ACC112 (cell line): ENCODE results near the gene ARID1B.
A peak's percentile ranks its signal among the peaks of the same experiment; 100 is the strongest.

Experiments used
- H2AFZ ChIP-seq: fragments of 200-600 bp; sonication (generic); one replicate; pipeline ENCODE4 v1.6.0; 2017; ENCODE audit warnings: antibody characterized with exemption, low read length; ENCODE audit not compliant: unreplicated experiment
- H3K27ac ChIP-seq: fragments of 200-600 bp; sonication (generic); 2 replicates; pipeline ENCODE4 v1.5.1; 2014; ENCODE audit warnings: low read depth, mild to moderate bottlenecking, antibody characterized with exemption, low read length, moderate library complexity
- H3K27me3 ChIP-seq: fragments of 200-600 bp; sonication (generic); 2 replicates; pipeline ENCODE4 v1.6.1; 2014; ENCODE audit warnings: mild to moderate bottlenecking, antibody characterized with exemption, low read length, moderate library complexity, mixed read lengths; ENCODE audit not compliant: insufficient read depth
- H3K36me3 ChIP-seq: fragments of 200-600 bp; sonication (generic); 2 replicates; pipeline ENCODE4 v1.6.1; 2016; ENCODE audit warnings: mild to moderate bottlenecking, antibody characterized with exemption, low read length, moderate library complexity, mixed read lengths; ENCODE audit not compliant: insufficient read depth
- H3K4me1 ChIP-seq: fragments of 200-600 bp; sonication (generic); one replicate; pipeline ENCODE4 v1.6.1; 2016; ENCODE audit warnings: low read length, mixed read lengths; ENCODE audit not compliant: insufficient read depth, unreplicated experiment, control insufficient read depth
- H3K4me3 ChIP-seq: fragments of 200-600 bp; sonication (generic); 2 replicates; pipeline ENCODE4 v1.5.1; 2014; ENCODE audit warnings: mild to moderate bottlenecking, low read depth, low read length
- H3K79me2 ChIP-seq: fragments of 200-600 bp; sonication (generic); one replicate; pipeline ENCODE4 v1.6.0; 2016; ENCODE audit warnings: low read length; ENCODE audit not compliant: control insufficient read depth, unreplicated experiment, insufficient read depth

Gene ARID1B

GRCh38 chr6:157074969-157075368, 297.8 kb downstream of the ARID1B start:
- Histone ChIP-seq H3K27me3 (no peaks in the 10 kb centered on the region), H3K4me3 (no peak overlapping the region), H3K79me2 (peaks cover 23% of the 10 kb centered on the region)

GRCh38 chr6:157075549-157076450, 298.6 kb downstream of the ARID1B start:
- Histone ChIP-seq H3K4me1 (peaks cover 17% of the 10 kb centered on the region), H3K27ac (peak overlapping the region; percentile 37; the same call in 1 of the 2 replicates), H3K27me3 (no peaks in the 10 kb centered on the region), H3K36me3 (no peaks in the 10 kb centered on the region), H3K79me2 (peaks cover 18% of the 10 kb centered on the region), H3K4me3 (peak overlapping the region; percentile 48), H2AFZ (peak overlapping the region; percentile 29)

More at GRCh38 chr6:157074969-157075368, 297.8 kb downstream of the ARID1B start:
- peaks cover 17% of the 10 kb centered on the region for H3K4me1 ChIP-seq
- no peak overlapping the region for H3K27ac ChIP-seq
- H2AFZ ChIP-seq, result peak overlapping the region; percentile 29
- no peaks in the 10 kb centered on the region for H3K36me3 ChIP-seq

- Histone ChIP-seq H3K4me1 (peaks cover 17% of the 10 kb centered on the region), H3K27ac (no peak overlapping the region), H3K79me2 (peaks cover 18% of the 10 kb centered on the region), H3K27me3 (no peaks in the 10 kb centered on the region), H2AFZ (no peak overlapping the region), H3K4me3 (no peak overlapping the region), H3K36me3 (no peaks in the 10 kb centered on the region)
These were observed 299.3 kb downstream of the ARID1B start for GRCh38 chr6:157076451-157076822.

DNA sequence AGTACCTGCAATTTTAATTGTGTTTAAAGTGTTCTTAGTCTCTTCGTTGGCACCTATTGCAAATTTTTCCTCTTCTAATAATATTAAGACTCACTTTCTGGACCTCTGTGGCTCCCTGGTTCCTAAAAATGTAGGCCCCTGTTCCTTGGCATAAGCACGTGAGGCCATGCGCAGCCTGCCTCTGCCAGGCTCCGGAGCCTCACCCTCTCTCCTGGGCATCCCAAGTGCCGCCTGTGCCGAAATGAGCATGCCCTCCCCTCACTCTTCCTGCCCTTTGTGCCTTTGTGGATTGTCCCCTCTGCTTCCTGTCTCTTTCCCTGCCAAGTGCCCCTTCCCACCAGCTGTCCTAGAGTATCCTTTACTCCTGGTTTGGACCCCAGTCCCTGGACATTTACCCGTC, 300.1 kb downstream of the ARID1B start:
- H3K27me3 ChIP-seq, result no peaks in the 10 kb centered on the region
- peaks cover 17% of the 10 kb centered on the region for H3K4me1 ChIP-seq
- H2AFZ ChIP-seq, result no peak overlapping the region
- H3K4me3 ChIP-seq, result no peak overlapping the region
- no peak overlapping the region for H3K27ac ChIP-seq
- H3K36me3 ChIP-seq, result no peaks in the 10 kb centered on the region
- peaks cover 21% of the 10 kb centered on the region for H3K79me2 ChIP-seq

DNA sequence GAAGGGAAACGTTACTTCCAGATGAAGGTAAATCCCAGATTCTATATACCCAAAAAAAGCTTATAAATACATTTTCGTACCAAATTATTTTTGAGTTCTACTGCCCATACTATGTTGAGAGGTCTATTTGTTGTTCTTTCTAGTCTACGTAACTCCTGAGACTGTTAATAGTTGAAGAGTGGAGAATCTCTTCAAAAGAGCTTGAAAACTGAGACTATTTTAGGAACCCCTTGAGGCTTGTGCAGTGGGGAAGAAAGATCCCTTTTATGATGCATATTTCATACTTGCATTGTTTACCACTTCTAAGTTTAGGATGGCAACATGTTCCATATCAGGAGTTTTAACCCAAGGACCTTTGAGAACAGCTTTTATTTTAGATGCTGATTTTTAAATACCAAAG, 301.1 kb downstream of the ARID1B start:
- Histone ChIP-seq H2AFZ (no peak overlapping the region), H3K27me3 (no peaks in the 10 kb centered on the region), H3K27ac (no peak overlapping the region), H3K36me3 (no peaks in the 10 kb centered on the region), H3K4me3 (no peak overlapping the region), H3K79me2 (peaks cover 21% of the 10 kb centered on the region), H3K4me1 (peaks cover 17% of the 10 kb centered on the region)

GRCh38 chr6:157079277-157079676, 302.1 kb downstream of the ARID1B start:
- peaks cover 21% of the 10 kb centered on the region for H3K79me2 ChIP-seq
- no peak overlapping the region for H3K4me3 ChIP-seq
- H3K27ac ChIP-seq, result no peak overlapping the region
- H3K27me3 ChIP-seq, result no peaks in the 10 kb centered on the region
- peaks cover 17% of the 10 kb centered on the region for H3K4me1 ChIP-seq
- H2AFZ ChIP-seq, result no peak overlapping the region
- no peaks in the 10 kb centered on the region for H3K36me3 ChIP-seq

- no peak overlapping the region for H3K27ac ChIP-seq
- peaks cover 14% of the 10 kb centered on the region for H3K4me1 ChIP-seq
- H3K4me3 ChIP-seq, result no peak overlapping the region
- H3K36me3 ChIP-seq, result no peaks in the 10 kb centered on the region
- no peaks in the 10 kb centered on the region for H3K27me3 ChIP-seq
- H3K79me2 ChIP-seq, result peaks cover 21% of the 10 kb centered on the region
- no peak overlapping the region for H2AFZ ChIP-seq
These were observed 302.6 kb downstream of the ARID1B start for GRCh38 chr6:157079771-157080170.

DNA sequence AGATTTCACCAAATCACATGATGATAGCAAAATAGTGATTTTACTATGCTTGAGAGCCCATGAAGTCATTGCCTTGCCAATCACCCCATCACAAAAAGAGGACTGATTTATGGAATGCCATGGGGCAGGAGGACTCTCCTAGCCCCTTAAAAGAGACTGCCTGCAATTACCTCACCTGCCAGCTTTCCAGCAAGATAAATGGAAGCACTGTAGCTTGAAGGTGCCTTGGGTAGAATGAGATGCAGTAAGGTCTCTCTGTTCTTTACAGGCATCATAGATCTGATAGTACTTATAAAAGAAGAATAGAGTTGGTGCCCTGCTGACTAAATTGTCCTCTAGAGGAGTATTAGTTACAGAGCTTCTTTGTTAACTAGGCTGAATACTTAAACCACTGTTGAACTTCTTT, 303.8 kb downstream of the ARID1B start:
- Histone ChIP-seq H3K27me3 (no peaks in the 10 kb centered on the region), H3K4me1 (peaks cover 2% of the 10 kb centered on the region), H3K36me3 (peaks cover 3% of the 10 kb centered on the region; the same call in 1 of the 2 replicates), H2AFZ (no peak overlapping the region), H3K79me2 (peaks cover 17% of the 10 kb centered on the region), H3K4me3 (no peak overlapping the region), H3K27ac (no peak overlapping the region)

DNA sequence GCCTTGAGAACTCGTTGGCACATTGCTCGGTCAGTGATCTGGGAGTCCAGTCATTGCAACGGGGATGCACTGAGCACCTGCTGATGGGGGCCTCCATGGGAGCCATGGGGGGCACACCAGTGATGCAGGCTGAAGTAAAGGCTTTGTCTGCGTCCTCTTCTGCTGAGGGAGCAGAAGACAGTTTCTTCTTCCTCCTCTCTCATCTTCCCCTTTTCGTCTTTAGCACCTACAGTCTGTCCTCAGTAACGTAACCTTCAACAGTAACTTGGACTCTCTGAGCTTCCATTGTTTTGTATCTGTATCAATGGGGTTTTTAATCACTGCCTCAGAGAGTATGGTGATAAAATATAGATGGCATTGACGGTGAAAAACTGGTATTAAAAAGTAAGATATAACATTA, 306.2 kb downstream of the ARID1B start:
- H3K27ac ChIP-seq, result no peak overlapping the region
- peaks cover 3% of the 10 kb centered on the region; the same call in 1 of the 2 replicates for H3K36me3 ChIP-seq
- H3K79me2 ChIP-seq, result peaks cover 3% of the 10 kb centered on the region
- no peak overlapping the region for H3K4me3 ChIP-seq
- H3K27me3 ChIP-seq, result no peaks in the 10 kb centered on the region
- H2AFZ ChIP-seq, result no peak overlapping the region
- H3K4me1 ChIP-seq, result no peaks in the 10 kb centered on the region

DNA sequence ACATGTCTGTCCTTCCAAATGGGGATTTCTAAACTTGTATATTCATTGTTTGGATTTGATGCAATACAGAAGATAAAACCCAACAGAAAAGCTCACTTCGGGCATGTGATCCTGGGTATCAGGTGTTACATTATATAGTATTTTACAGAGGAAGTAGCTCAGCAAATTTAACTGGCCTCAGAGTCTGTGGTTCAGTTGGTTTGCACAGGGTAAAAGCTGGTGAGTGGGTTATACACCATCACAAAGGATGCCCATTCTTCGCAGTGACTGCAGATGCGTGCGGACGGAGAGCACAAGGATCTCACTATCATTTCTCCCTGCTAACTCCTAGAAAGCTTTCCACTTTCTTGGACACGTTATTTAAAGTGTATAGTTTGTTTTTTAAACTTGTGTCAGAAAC, 309.5 kb downstream of the ARID1B start:
- Histone ChIP-seq H3K79me2 (peaks cover 3% of the 10 kb centered on the region), H3K27me3 (no peaks in the 10 kb centered on the region), H3K4me1 (no peaks in the 10 kb centered on the region)

DNA sequence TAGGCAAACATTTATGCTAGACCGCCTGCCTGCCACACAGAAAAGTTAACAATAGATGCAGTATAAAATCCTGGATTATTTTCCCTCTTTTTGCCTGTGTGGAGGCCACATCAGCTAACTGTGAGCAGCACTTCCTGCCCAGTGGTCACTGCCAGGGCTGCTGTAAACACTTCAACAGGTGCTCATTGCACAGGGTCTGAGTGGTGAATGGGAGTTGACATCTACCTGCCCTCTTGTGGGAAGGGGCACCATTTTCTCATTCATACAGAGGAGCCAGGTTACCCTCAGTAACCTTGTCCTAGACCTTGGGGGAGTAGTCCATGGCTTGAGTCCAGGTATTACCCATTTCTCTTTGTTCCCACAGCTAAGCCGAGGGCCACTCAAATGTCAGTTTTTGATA, 310.8 kb downstream of the ARID1B start:
- H2AFZ ChIP-seq, result no peak overlapping the region
- H3K4me1 ChIP-seq, result no peaks in the 10 kb centered on the region
- H3K4me3 ChIP-seq, result no peak overlapping the region
- no peak overlapping the region for H3K27ac ChIP-seq
- no peaks in the 10 kb centered on the region for H3K79me2 ChIP-seq
- no peaks in the 10 kb centered on the region for H3K27me3 ChIP-seq
- peaks cover 3% of the 10 kb centered on the region; the same call in 1 of the 2 replicates for H3K36me3 ChIP-seq

More for the DNA sequence above, 309.5 kb downstream of the ARID1B start:
- no peak overlapping the region for H2AFZ ChIP-seq
- H3K4me3 ChIP-seq, result no peak overlapping the region
- H3K27ac ChIP-seq, result no peak overlapping the region
- H3K36me3 ChIP-seq, result peaks cover 3% of the 10 kb centered on the region; the same call in 1 of the 2 replicates
